Measurements from ENCODE around the gene BAG1.
A peak's percentile ranks its signal among the peaks of the same experiment; 100 is the strongest.

Gene BAG1

DNA sequence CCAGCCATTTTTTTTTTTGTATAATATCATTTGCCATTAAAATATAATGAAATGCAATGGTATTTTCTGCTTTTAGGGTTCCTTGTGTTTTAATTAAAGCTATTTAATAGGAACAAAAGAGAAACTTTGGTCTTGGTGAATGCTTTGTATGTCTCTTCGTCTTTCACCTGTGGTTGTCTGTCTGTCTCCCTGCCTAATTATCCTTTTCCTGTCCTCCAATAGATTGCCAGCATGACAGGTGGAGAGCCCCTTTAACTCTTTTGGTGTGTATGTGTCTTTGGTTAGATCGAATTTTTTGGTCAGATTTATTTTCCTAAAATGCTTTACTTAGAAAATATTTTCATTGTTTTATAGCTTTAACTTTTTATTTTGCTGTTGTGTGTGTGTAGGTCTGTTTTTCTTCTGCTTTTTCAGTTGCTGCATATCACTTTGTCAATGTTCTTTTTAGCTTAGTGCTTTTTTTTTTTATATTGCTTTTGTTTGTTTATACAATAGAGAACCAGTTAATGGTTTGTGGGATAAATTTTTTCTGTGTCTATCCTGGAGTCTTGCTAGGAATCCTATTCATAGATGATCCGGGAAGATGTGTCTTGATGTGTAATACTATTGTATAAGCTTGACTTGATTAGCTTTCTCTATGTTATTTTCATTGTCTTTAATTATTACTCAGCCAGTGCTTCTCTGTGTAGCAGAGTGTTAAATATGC lies 8.9 kb upstream of the BAG1 start:
- no peak for DNase-seq

DNA sequence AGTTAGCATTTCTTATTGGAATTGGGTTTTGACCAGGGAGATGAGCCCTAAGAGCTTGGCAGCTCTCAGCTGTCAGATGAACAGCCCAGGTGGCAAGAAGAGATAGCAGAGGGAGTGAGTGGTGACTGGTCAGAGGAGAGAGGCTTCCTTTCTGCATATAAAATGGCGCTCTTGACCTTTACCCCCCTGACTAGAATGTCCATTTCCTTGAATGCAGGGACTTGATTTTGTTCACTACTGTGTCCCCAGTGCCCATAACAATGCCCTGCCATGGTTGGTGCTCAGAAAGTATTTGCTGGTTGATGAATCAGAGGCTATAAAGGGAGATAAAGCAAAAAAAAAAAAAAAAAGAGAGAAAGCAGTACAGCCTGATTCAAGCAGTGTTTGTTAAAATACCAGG lies 7.6 kb upstream of the BAG1 start:
- DNase-seq = no peak

DNA sequence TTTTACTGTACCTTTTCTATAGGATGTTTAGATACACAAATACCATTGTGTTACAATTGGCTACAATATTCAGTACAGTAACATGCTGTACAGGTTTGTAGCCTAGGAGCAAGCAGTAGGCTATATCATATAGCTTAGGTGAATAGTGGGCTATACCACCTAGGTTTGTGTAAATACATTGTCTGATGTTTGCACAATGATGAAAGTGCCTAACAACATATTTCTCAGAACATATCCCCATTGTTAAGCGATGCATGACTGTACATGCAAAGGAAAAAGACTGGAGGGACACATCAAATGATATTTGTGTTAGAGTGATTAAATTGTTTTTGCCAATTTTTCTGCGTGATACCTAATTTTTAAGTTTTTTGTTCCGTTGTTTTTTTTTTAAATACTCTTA lies 5.6 kb upstream of the BAG1 start:
- no peak for DNase-seq

DNA sequence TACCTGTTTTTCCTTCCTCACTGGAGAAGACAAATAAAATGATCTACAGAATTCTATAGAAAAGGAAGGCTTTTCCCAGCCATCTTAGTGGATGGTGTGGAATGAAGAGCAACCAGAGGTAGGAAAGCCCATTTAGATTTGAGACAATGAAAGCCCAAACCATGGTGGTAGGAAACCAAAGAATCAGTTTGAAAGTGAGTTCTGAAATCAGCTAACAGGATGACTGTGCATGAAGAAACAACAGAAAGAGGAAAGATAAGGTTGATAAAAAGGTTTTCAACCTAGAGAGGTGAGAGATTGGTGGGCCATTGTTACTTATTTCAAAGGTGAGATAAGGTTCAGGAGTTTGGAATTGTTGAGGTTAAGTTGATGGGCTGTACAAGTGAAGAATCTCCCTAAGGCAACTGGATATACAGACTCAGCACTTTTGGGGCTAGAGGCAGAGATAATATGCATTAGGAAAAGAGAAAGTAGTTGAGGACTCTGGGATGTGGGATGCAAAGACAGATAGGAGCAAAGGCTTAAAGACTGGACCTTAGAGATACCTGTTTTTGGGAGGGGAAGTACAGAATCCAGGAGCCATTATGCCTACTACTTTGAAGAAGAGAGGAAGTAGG lies 2.8 kb upstream of the BAG1 start:
- DNase-seq = no peak

DNA sequence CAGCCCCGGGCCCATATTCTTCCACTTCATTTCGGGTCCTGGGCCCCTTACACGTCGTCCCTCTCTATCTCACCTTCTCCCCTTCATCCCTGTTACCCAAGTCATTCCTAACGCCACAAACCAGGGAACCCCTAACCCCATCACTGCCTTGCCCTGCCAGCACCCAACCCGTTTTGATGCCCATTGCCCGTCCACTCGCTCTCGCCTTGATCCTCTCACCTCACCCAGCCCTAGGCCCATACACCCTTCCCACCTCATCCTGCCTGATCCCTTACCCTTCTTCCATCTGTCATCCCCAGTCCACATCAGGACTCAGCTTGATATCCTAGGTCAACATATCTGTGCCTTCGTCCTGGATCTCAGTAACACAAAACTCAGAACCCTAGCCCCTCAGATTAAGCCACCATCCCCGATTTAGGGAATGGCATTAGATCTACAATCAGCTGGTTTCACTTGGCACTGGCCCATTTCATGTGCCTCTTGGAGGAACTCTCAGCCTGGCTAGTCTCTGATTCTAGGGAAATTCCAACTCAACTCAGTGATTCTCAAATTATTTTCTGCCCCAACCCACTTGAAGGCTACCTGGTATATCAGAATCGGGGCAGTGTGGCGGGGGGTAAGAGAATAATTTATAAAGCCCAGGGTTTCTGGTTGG lies 830 bp upstream of the BAG1 start:
- no peak for DNase-seq

DNA sequence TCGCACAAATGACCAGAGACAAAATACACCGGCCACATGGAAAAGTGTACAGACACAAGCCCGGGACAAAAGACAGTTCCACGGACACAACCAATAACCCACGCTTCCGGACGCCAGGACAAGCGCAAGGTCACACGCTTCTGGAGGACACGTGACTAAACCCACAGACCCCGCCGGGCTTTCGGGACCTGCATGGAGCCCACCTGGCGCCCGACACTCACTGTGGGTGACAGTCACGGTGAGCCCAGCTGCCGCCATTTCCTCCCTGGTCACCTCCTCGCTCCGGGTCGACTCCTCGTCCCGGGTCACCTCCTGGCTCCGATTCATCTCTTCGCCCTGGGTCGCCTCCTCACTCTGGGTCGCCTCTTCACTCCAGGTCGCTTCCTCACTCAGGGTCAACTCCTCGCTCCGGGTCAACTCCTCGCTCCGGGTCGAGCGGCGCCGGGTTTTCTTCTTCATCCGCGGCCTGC lies 470 bp downstream of the BAG1 start:
- DNase-seq = peak; percentile 32

DNA sequence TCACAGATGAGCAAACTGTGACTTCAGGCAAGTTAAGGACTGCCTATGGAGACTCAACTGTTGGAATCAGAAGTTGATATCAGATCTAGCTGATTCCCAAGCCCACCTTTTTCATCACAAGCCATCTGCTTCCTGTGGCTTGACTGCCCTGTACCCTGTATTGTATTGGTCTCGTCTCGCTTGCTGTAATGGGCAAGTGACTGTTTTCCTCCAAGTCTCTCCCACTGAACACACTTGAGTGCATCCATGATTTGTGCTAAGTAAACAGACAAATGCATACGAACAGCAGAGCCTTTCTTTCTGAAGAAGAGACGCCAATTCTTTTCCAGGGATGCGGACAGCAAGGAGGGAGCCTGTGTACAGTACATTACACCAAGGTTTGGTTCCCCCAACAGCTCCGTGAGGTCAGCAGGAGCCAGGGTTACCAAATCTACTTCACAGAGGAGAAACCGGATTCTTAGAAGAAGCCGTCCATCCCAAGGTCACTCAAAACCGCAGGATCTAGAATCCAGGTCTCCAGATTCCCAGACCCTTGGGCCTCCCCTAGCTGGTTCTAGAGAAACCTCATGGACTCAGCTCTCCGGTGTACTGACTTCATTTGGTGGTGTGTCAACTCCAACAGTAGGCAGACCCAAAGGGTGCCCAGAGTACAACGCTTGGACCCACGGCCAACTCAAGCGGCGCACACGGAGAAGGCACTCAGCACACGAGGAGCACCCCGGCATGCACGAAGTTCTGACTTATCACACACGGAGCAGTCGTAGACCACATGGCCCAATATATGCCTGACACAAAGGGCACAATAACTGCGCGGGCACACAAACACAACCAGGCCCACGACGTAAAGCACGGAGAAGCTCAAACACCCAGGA lies 1.1 kb downstream of the BAG1 start:
- DNase-seq = no peak

GRCh38 chr9:33260372-33260771 lies 4.1 kb downstream of the BAG1 start:
- no peak for DNase-seq

DNA sequence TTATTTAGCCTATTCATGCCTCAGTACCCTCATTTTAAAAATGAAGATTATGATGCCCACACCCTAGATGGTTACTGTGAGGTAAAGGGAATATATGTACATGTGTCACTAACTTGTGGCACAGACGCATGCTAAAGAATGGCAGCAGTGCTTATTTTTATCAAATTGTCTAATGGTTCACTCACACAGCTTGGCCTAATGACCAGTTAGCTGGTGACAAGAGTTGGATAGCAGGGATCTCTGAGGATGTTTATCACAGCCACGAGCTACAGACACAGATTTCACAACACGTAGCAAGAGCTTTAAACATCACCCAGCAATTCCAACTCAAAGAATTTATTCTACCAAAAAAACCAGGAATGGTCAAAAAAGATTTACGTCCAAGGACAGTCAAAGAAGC lies 7.2 kb downstream of the BAG1 start:
- no peak for DNase-seq

DNA sequence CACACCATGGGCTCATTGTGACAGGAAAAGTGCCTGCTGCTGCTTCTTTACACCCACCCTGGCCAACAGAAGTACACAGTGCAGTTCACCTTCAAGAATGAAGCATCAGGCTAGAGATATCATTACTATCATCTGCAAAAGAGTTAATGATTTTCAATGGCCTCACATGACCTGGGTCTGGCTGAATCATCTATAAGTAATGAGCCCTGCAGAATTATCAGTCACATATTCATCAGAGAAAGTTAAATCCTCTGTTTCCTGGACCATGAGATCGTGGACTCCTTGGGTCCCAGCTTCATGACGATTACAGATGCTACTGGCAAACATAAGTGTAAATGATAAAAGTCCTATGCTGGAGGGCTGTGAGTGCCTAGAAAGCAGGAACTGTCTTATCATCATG lies 8.3 kb downstream of the BAG1 start:
- DNase-seq = no peak

GRCh38 chr9:33255471-33255870 lies 9.0 kb downstream of the BAG1 start:
- DNase-seq = no peak

GRCh38 chr9:33255014-33255413 lies 9.5 kb downstream of the BAG1 start:
- DNase-seq = no peak

DNA sequence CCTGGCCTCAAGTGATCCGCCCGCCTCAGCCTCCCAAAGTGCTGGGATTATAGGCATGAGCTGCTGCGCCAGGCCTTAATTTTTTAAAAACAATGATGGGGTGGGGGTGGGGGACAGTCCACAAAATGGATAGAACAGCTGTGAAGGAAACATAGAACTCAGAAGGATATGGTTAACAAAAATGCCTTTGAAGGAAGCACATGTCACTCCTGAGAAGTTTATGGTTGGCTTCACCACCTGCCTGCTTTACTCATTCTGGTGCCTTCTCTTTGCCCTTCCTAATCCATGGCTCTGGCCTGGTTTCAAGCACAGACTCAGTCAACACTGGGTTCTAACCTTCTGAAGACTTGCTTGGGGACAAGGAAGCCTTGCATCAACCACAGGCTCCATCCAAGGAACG lies 10.3 kb downstream of the BAG1 start:
- no peak for DNase-seq

DNA sequence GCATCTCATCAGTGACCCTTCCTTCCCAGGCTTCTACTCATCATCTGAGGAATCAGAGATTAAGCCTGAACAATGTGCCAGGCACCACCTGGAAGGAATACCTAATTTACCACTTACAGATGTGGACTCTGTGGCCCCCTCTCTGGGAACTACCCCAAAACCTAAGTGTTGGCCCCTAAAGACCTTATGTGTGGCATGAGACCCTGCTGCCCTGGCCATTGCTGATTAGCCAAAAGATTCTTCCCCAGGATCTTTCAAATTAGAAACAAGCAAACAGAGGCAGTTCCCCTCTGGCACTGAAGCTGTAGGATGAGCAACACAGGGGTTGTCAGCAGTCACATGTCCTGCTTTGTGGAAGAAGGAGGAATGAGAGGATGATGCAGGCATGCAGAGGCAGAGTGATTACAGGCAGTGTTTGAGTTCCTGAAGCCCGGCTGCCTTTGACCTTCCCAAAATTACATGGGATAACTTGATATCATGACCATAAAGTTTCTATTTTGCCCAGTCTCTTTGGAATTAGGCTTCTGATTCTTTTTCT lies 14.0 kb downstream of the BAG1 start:
- no peak for DNase-seq

- DNase-seq = no peak
Observed at GRCh38 chr9:33249983-33250382, 14.5 kb downstream of the BAG1 start.

- DNase-seq = no peak
Observed at GRCh38 chr9:33249087-33249658, 15.3 kb downstream of the BAG1 start.

GRCh38 chr9:33248606-33249005 lies 15.9 kb downstream of the BAG1 start:
- DNase-seq = no peak

DNA sequence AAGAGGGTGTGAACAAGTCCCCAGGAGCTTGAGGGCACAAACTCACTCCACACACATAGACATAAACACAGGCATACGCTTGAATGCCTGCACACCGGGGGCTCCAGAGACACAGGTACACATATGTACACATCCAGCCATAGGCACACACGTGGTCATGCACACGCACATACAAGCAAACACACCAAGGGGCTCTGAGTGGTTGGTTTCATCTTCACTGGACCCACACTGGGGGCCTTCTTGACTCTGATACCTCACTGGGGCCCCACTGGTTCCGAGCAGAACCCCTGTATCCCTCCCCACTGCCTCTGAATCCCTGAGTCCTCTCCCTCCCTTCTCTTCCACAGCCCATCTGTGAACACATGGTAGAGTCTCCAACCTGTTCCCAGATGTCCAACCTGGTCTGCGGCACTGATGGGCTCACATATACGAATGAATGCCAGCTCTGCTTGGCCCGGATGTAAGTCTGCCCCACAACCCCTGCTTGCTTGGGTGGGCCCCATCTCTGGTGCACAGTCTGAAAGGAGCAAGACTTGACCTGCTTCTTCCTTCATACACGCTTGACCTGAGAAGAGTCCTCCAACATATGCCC lies 18.1 kb downstream of the BAG1 start:
- DNase-seq = no peak

DNA sequence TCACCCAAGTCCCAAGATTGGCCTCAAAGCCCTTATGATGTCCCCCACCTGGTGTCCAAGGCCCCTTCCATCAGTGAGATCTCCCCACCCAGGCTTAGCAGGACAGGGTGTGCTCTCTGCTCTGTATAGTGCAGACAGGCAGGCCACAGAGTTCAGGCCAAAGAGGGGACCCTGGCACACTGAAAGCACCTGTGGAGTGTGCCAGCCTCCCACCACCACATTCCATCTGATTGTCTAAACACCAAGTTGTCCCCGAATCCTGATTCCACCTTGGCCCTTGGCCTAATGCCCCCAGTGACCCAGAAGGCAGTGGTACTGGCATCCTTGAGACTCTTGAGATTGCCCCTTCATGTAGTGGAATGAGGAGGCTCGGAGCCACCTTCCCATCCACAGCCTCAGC lies 19.2 kb downstream of the BAG1 start:
- no peak for DNase-seq

GRCh38 chr9:33244137-33244784 lies 20.2 kb downstream of the BAG1 start:
- no peak for DNase-seq

- DNase-seq = no peak
Observed at GRCh38 chr9:33242609-33243134, 21.8 kb downstream of the BAG1 start.
